Measurements from ENCODE around the gene PRDM7.

- TF ChIP-seq POLR2A (IDR thresholded peaks at IDR 0.05) (no peak), CTCF (IDR thresholded peaks at IDR 0.05) (no peak)
These were observed 58.2 kb downstream of the PRDM7 start, which contains the start of gene DBNDD1 for GRCh38 chr16:90018652-90019542.
